HepG2 (cell line): ENCODE data around the gene CRYBA2. TPM values are rescaled to one million over a fixed set of nuclear protein-coding genes. Genes with fewer than 3 reads are reported as not detected.
A peak's percentile ranks its signal among the peaks of the same experiment; 100 is the strongest.

ENCODE experiments used
- ATF1 ChIP-seq: IDR thresholded peaks from 2 replicates; pipeline ENCODE4 v1.6.1; 2016; ENCODE audit warnings: mild to moderate bottlenecking, control low read depth
- BRCA1 ChIP-seq: sonication (generic); formaldehyde crosslinking; IDR thresholded peaks from 2 replicates; pipeline ENCODE4 v1.4.0; 2020; ENCODE audit warnings: missing genetic modification reagents
- BRD4 ChIP-seq: sonication (generic); formaldehyde crosslinking; IDR thresholded peaks from 2 replicates; pipeline ENCODE4 v1.4.0; 2020; ENCODE audit warnings: missing genetic modification reagents
- CBFB ChIP-seq: sonication (generic); formaldehyde crosslinking; IDR thresholded peaks from 2 replicates; pipeline ENCODE4 v1.4.0; 2020; ENCODE audit warnings: missing genetic modification reagents
- CBX5 ChIP-seq: sonication (generic); formaldehyde crosslinking; IDR thresholded peaks from 2 replicates; pipeline ENCODE4 v1.4.0; 2020; ENCODE audit warnings: missing genetic modification reagents, borderline replicate concordance
- ETV6 ChIP-seq: sonication (generic); formaldehyde crosslinking; conservative IDR thresholded peaks from 2 replicates; pipeline ENCODE4 v1.4.0; 2020; ENCODE audit warnings: missing genetic modification reagents
- FOSL2 ChIP-seq: sonication (generic); formaldehyde crosslinking; IDR thresholded peaks from 2 replicates; pipeline ENCODE4 v1.4.0; 2020; ENCODE audit warnings: missing genetic modification reagents
- GATAD1 ChIP-seq: IDR thresholded peaks from 2 replicates; pipeline ENCODE4 v1.6.1; 2016; ENCODE audit warnings: missing genetic modification reagents, missing compliant biosample characterization
- HHEX ChIP-seq: IDR thresholded peaks from 2 replicates; pipeline ENCODE4 v1.6.1; 2016; ENCODE audit warnings: control low read depth
- HMG20B ChIP-seq: conservative IDR thresholded peaks from 2 replicates; pipeline ENCODE4 v1.6.1; 2016; ENCODE audit warnings: missing genetic modification reagents, missing compliant biosample characterization
- MAFG ChIP-seq: sonication (generic); formaldehyde crosslinking; IDR thresholded peaks from 2 replicates; pipeline ENCODE4 v1.5.1; 2020; ENCODE audit warnings: mild to moderate bottlenecking, missing genetic modification reagents
- NFIC ChIP-seq: IDR thresholded peaks from 2 replicates; pipeline ENCODE4 v1.6.1; 2012; ENCODE audit warnings: mild to moderate bottlenecking, low read length, inconsistent platforms
- NR2F1 ChIP-seq, 2 experiments: fragments of 450-650 bp in 1 of 2; formaldehyde crosslinking in 1 of 2; IDR thresholded peaks; 2 replicates each; pipeline versions ENCODE4 v1.5.0 to v1.6.1; 2016 to 2020; ENCODE audit warnings: mild to moderate bottlenecking in 1 of 2, missing compliant biosample characterization in 1 of 2, missing genetic modification reagents in 1 of 2, moderate library complexity in 1 of 2
- RBM22 ChIP-seq: fragments of 200-400 bp; formaldehyde crosslinking; optimal IDR thresholded peaks from 2 replicates; pipeline ENCODE3; 2017; ENCODE audit warnings: mild to moderate bottlenecking, low read length, moderate library complexity
- REL ChIP-seq: sonication (generic); formaldehyde crosslinking; conservative IDR thresholded peaks from 2 replicates; pipeline ENCODE4 v1.8.0; 2022; ENCODE audit warnings: mild to moderate bottlenecking, missing genetic modification reagents, moderate library complexity
- TBL1XR1 ChIP-seq: fragments of 150-350 bp; IDR thresholded peaks from 2 replicates; pipeline ENCODE4 v1.6.1; 2014; ENCODE audit warnings: borderline replicate concordance, low read length; ENCODE audit not compliant: partially characterized antibody
- XBP1 ChIP-seq: sonication (generic); formaldehyde crosslinking; IDR thresholded peaks from 2 replicates; pipeline ENCODE4 v1.5.0; 2020; ENCODE audit warnings: missing genetic modification reagents
- ZBTB42 ChIP-seq: sonication (generic); formaldehyde crosslinking; IDR thresholded peaks from 2 replicates; pipeline ENCODE4 v1.5.0; 2020; ENCODE audit warnings: mild to moderate bottlenecking, missing genetic modification reagents
- ZFYVE20 ChIP-seq: sonication (generic); formaldehyde crosslinking; IDR thresholded peaks from 2 replicates; pipeline ENCODE4 v1.8.0; 2023; ENCODE audit warnings: low read depth, mild to moderate bottlenecking, moderate library complexity, missing genetic modification reagents, borderline replicate concordance
- ZNF143 ChIP-seq: sonication (generic); formaldehyde crosslinking; IDR thresholded peaks from 2 replicates; pipeline ENCODE4 v1.4.0; 2020; ENCODE audit warnings: missing genetic modification reagents
- ZNF224 ChIP-seq: sonication (generic); formaldehyde crosslinking; IDR thresholded peaks from 2 replicates; pipeline ENCODE4 v1.5.0; 2020; ENCODE audit warnings: mild to moderate bottlenecking, missing genetic modification reagents
- ZNF282 ChIP-seq: fragments of 450-650 bp; IDR thresholded peaks from 2 replicates; pipeline ENCODE4 v1.6.1; 2018; ENCODE audit not compliant: partially characterized antibody
- ZNF33A ChIP-seq: sonication (generic); formaldehyde crosslinking; IDR thresholded peaks from 2 replicates; pipeline ENCODE4 v1.5.1; 2020; ENCODE audit warnings: missing genetic modification reagents, mild to moderate bottlenecking, moderate library complexity, borderline replicate concordance
- ZNF343 ChIP-seq: sonication (generic); formaldehyde crosslinking; IDR thresholded peaks from 2 replicates; pipeline ENCODE4 v1.4.0; 2020; ENCODE audit warnings: mild to moderate bottlenecking, missing genetic modification reagents
- ZNF350 ChIP-seq: sonication (generic); formaldehyde crosslinking; IDR thresholded peaks from 2 replicates; pipeline ENCODE4 v1.4.0; 2020; ENCODE audit warnings: mild to moderate bottlenecking, low read depth, missing genetic modification reagents, borderline replicate concordance
- ZNF501 ChIP-seq: sonication (generic); formaldehyde crosslinking; IDR thresholded peaks from 2 replicates; pipeline ENCODE4 v1.5.1; 2020; ENCODE audit warnings: mild to moderate bottlenecking, moderate library complexity, missing genetic modification reagents
- ZNF510 ChIP-seq: sonication (generic); formaldehyde crosslinking; IDR thresholded peaks from 2 replicates; pipeline ENCODE4 v1.4.0; 2020; ENCODE audit warnings: low read depth, mild to moderate bottlenecking, missing genetic modification reagents
- ZNF570 ChIP-seq: sonication (generic); formaldehyde crosslinking; IDR thresholded peaks from 2 replicates; pipeline ENCODE4 v1.4.0; 2020; ENCODE audit warnings: mild to moderate bottlenecking, missing genetic modification reagents, borderline replicate concordance
- ZNF607 ChIP-seq: sonication (generic); formaldehyde crosslinking; IDR thresholded peaks from 2 replicates; pipeline ENCODE4 v1.5.1; 2020; ENCODE audit warnings: missing genetic modification reagents, mild to moderate bottlenecking, borderline replicate concordance
- ZNF670 ChIP-seq: sonication (generic); formaldehyde crosslinking; IDR thresholded peaks from 2 replicates; pipeline ENCODE4 v1.8.0; 2022; ENCODE audit warnings: mild to moderate bottlenecking, missing genetic modification reagents, borderline replicate concordance
- ZNF746 ChIP-seq: sonication (generic); formaldehyde crosslinking; IDR thresholded peaks from 2 replicates; pipeline ENCODE4 v1.8.0; 2022; ENCODE audit warnings: mild to moderate bottlenecking, missing genetic modification reagents
- ZNF775 ChIP-seq: sonication (generic); formaldehyde crosslinking; IDR thresholded peaks from 2 replicates; pipeline ENCODE4 v1.4.0; 2020; ENCODE audit warnings: missing genetic modification reagents, mild to moderate bottlenecking, moderate library complexity, borderline replicate concordance
- ZNF841 ChIP-seq: sonication (generic); formaldehyde crosslinking; IDR thresholded peaks from 2 replicates; pipeline ENCODE4 v1.8.1; 2023; ENCODE audit warnings: missing genetic modification reagents, borderline replicate concordance
- polyA plus RNA-seq, 8 experiments: library from polyadenylated mRNA; depleted of rRNA in 3 of 8; stranded (reverse) in 7 of 8; unstranded in 1 of 8; fragments of >200 nt; fragmentation: Illumina TruSeq in 4 of 8; extraction: Trizol in 4 of 8; gene quantifications; 2 replicates each; pipeline versions ENCODE4 v1.2.1 to v1.2.3, GENCODE V29; 2011 to 2016; ENCODE audit warnings: low read depth in 4 of 8, missing spikeins in 1 of 8, mixed read lengths in 1 of 8; ENCODE audit not compliant: insufficient read depth in 1 of 8
- total RNA-seq, 5 experiments: library from RNA; depleted of rRNA; stranded (reverse); fragments of >200 nt; fragmentation: Illumina TruSeq; extraction: Trizol; gene quantifications; 2 replicates each; pipeline ENCODE4 v1.2.3, GENCODE V29; 2016; ENCODE audit warnings: low read depth in 1 of 5
- TF ChIP-seq, protein P1 (sequence below): IDR thresholded peaks from 2 replicates; pipeline ENCODE4 v1.6.1; 2018; ENCODE audit warnings: missing genetic modification reagents, mild to moderate bottlenecking, missing compliant biosample characterization

Gene CRYBA2
- total and polyA plus RNA-seq, 2 of the 13 experiments (the other 11 are each of a cell fraction or from before 2014, with no cell fraction given) = not detected

DNA sequence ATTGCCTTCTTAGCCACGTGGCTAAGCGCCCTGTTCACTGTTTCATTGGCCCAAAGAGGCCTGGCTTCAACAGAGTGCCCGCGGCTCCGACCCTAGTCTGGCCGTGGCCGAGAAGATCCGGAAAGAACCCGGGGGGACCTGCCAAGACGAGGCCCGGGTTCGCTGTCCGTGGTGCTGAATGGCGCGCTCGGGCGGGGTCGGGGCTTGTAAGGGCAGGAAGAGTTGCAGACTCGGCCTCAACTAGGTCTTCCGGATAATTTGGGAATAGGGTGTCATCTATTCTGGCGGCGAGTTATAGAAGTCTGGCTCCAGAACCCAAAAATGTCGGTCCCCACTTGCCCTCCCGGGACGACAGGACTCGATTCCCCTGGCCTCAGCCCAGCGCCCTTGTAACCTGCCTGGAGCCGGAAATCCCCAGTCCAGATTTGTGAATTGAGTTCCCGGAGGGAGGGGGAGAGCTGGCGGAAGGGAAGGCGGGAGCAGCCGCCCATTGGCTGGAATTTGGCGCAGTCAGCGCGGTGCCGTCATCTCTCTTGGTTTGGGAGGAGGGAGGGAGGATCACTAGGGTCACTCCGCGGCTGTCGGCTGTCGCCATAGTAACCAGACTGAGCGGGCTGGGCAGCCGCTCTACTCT is 30.2 kb downstream of the CRYBA2 start (continued):
- TF ChIP-seq, protein P1, sequence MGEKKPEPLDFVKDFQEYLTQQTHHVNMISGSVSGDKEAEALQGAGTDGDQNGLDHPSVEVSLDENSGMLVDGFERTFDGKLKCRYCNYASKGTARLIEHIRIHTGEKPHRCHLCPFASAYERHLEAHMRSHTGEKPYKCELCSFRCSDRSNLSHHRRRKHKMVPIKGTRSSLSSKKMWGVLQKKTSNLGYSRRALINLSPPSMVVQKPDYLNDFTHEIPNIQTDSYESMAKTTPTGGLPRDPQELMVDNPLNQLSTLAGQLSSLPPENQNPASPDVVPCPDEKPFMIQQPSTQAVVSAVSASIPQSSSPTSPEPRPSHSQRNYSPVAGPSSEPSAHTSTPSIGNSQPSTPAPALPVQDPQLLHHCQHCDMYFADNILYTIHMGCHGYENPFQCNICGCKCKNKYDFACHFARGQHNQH (CRISPR knock-in tag) = peak; percentile 85; the same call in 1 of the 2 replicates
- TF ChIP-seq ZNF670 (CRISPR knock-in tag) = no peak
- TF ChIP-seq ZFYVE20 = no peak
- peak; percentile 46; the same call in 1 of the 2 replicates for TF ChIP-seq ZNF224 (CRISPR knock-in tag)
- TF ChIP-seq ZNF143 (CRISPR knock-in tag) = 0 out of 2 replicates have a peak, but pooled peaks have one; percentile 14
- TF ChIP-seq ATF1 (CRISPR knock-in tag) = no peak
- peak; percentile 92 for TF ChIP-seq REL (CRISPR knock-in tag)
- no peak for TF ChIP-seq CBFB (CRISPR knock-in tag)
- peak; percentile 84 for TF ChIP-seq ZNF607 (CRISPR knock-in tag)
- peak; percentile 60 for TF ChIP-seq FOSL2 (CRISPR knock-in tag)
- TF ChIP-seq TBL1XR1 = no peak
- TF ChIP-seq RBM22 = no peak
- TF ChIP-seq ZNF570 (CRISPR knock-in tag) = no peak
- 0 out of 2 replicates have a peak, but pooled peaks have one; percentile 63 for TF ChIP-seq ZNF343 (CRISPR knock-in tag)
- peak; percentile 94 for TF ChIP-seq ETV6 (CRISPR knock-in tag)
- no peak for TF ChIP-seq CBX5 (CRISPR knock-in tag)
- 0 out of 2 replicates have a peak, but pooled peaks have one; percentile 50 for TF ChIP-seq ZBTB42 (CRISPR knock-in tag)
- TF ChIP-seq MAFG (CRISPR knock-in tag) = no peak
- TF ChIP-seq HMG20B (CRISPR knock-in tag) = 0 out of 2 replicates have a peak, but pooled peaks have one; percentile 44
- TF ChIP-seq ZNF510 (CRISPR knock-in tag) = no peak
- TF ChIP-seq GATAD1 (CRISPR knock-in tag) = peak; percentile 60; the same call in 1 of the 2 replicates
- TF ChIP-seq BRCA1 (CRISPR knock-in tag) = peak; percentile 96
- peak; percentile 77 for TF ChIP-seq ZNF501 (CRISPR knock-in tag)
- TF ChIP-seq NFIC = no peak
- no peak for TF ChIP-seq ZNF282
- TF ChIP-seq BRD4 = no peak
- peak; percentile 58; the same call in 1 of the 2 replicates for TF ChIP-seq ZNF746
- no peak for TF ChIP-seq NR2F1 (CRISPR knock-in tag; IDR thresholded peaks at IDR 0.05)
- TF ChIP-seq ZNF775 (CRISPR knock-in tag) = no peak
- TF ChIP-seq HHEX (CRISPR knock-in tag) = no peak
- peak; percentile 86; the same call in 1 of the 2 replicates for TF ChIP-seq XBP1
- no peak; the same call in 1 of the 2 replicates for TF ChIP-seq ZNF350 (CRISPR knock-in tag)
- TF ChIP-seq ZNF841 = no peak
- TF ChIP-seq ZNF33A (CRISPR knock-in tag) = no peak
